H1 (cell line): Measurements from ENCODE around the gene FOXO6. TPM values are rescaled to one million over a fixed set of nuclear protein-coding genes. Genes with fewer than 3 reads are reported as not detected.

Experiments
- CTCF ChIA-PET: fragments of 300-600 bp; sonication (Branson Sonifier 250); formaldehyde crosslinking; loops from one replicate; lab custom pipeline; 2021; ENCODE audit not compliant: partially characterized antibody; lab: Charles Lee
- POLR2A ChIA-PET: fragments of 300-600 bp; sonication (Branson Sonifier 250); formaldehyde crosslinking; loops from one replicate; lab custom pipeline; 2021; ENCODE audit warnings: inconsistent platforms; ENCODE audit not compliant: partially characterized antibody; lab: Charles Lee
- DNase-seq, 2 experiments: peaks; one replicate each; pipeline versions ENCODE4 v3.0.0 to v3.0.0-alpha.2; 2010 to 2022; ENCODE audit warnings: low spot score in 2 of 2, low read depth in 1 of 2, mixed read lengths in 1 of 2
- FAIRE-seq: peaks from 2 replicates; lab custom pipeline; 2011; peaks lifted over from hg19 to GRCh38; lab: Jason Lieb, UNC
- H2AFZ ChIP-seq: 2 replicates; pipeline ENCODE4 v1.8.1; 2012; ENCODE audit warnings: low read length, inconsistent platforms
- H2AK5ac ChIP-seq: 2 replicates; pipeline ENCODE4 v1.6.1; 2013; ENCODE audit warnings: low read depth, low read length
- H2BK120ac ChIP-seq: replicated peaks from 2 replicates; pipeline ENCODE3; 2013; ENCODE audit warnings: low read depth, low read length, inconsistent platforms
- H2BK12ac ChIP-seq: 2 replicates; pipeline ENCODE4 v1.6.1; 2013; ENCODE audit warnings: low read depth, low read length
- H2BK15ac ChIP-seq: 2 replicates; pipeline ENCODE4 v1.6.1; 2013; ENCODE audit warnings: low read length
- H2BK20ac ChIP-seq: 2 replicates; pipeline ENCODE4 v1.6.1; 2013; ENCODE audit warnings: low read length
- H2BK5ac ChIP-seq: 2 replicates; pipeline ENCODE4 v1.6.1; 2013; ENCODE audit warnings: low read depth, low read length
- H3K14ac ChIP-seq: 2 replicates; pipeline ENCODE4 v1.6.1; 2013; ENCODE audit warnings: inconsistent platforms; ENCODE audit not compliant: insufficient read length
- H3K18ac ChIP-seq: 2 replicates; pipeline ENCODE4 v1.6.1; 2013; ENCODE audit warnings: low read length; ENCODE audit errors: extremely low read depth
- H3K23ac ChIP-seq: 2 replicates; pipeline ENCODE4 v1.6.1; 2013; ENCODE audit warnings: inconsistent platforms; ENCODE audit not compliant: insufficient read length
- H3K23me2 ChIP-seq: 2 replicates; pipeline ENCODE4 v1.6.1; 2013; ENCODE audit warnings: low read depth, low read length
- H3K27ac ChIP-seq: 2 replicates; pipeline ENCODE4 v1.6.1; 2011; ENCODE audit warnings: low read depth, low read length, inconsistent platforms
- H3K27me3 ChIP-seq, 4 experiments: replicated peaks in 1 of 4; 1 replicate in 1 of 4; 2 replicates in 3 of 4; pipeline versions ENCODE4 v1.6.1 to v1.8.1; 2011 to 2013; ENCODE audit warnings: low read length in 3 of 4, mild to moderate bottlenecking in 3 of 4, inconsistent platforms in 2 of 4, mixed read lengths in 2 of 4, moderate library complexity in 1 of 4; ENCODE audit not compliant: control insufficient read depth in 3 of 4, insufficient read depth in 3 of 4; ENCODE audit errors: extremely low read depth in 1 of 4
- H3K36me3 ChIP-seq, 4 experiments: 2 replicates each; pipeline versions ENCODE4 v1.6.1 to v1.8.1; 2011 to 2013; ENCODE audit warnings: mild to moderate bottlenecking in 4 of 4, low read length in 3 of 4, moderate library complexity in 2 of 4, control low read depth in 1 of 4, inconsistent platforms in 1 of 4; ENCODE audit not compliant: insufficient read depth in 4 of 4, control insufficient read depth in 2 of 4
- H3K4ac ChIP-seq: replicated peaks from 2 replicates; pipeline ENCODE3; 2013; ENCODE audit warnings: low read length, low read depth, mixed read lengths, inconsistent platforms; ENCODE audit not compliant: insufficient read length
- H3K4me1 ChIP-seq, 4 experiments: replicated peaks in 1 of 4; 1 replicate in 1 of 4; 2 replicates in 3 of 4; pipeline versions ENCODE4 v1.6.1 to v1.8.1; 2011 to 2013; ENCODE audit warnings: low read length in 3 of 4, inconsistent platforms in 2 of 4, mixed read lengths in 1 of 4; ENCODE audit not compliant: insufficient read depth in 4 of 4, control insufficient read depth in 3 of 4
- H3K4me2 ChIP-seq, 2 experiments: 2 replicates each; pipeline versions ENCODE4 v1.6.1 to v1.8.1; 2011 to 2013; ENCODE audit warnings: low read depth in 2 of 2, low read length in 2 of 2, control low read depth in 1 of 2, inconsistent platforms in 1 of 2, mild to moderate bottlenecking in 1 of 2; ENCODE audit not compliant: insufficient read depth in 1 of 2
- H3K4me3 ChIP-seq, 4 experiments: fragments of 200-600, 300-600 bp in 1 of 4; sonication (generic), shearing (Covaris generic), sonication (Bioruptor Twin) in 1 of 4; 2 replicates each; pipeline versions ENCODE4 v1.5.1 to v1.8.1; 2011 to 2016; ENCODE audit warnings: low read length in 4 of 4, low read depth in 3 of 4, control low read depth in 2 of 4, inconsistent platforms in 2 of 4, mild to moderate bottlenecking in 2 of 4, mixed read lengths in 1 of 4, moderate library complexity in 1 of 4; ENCODE audit not compliant: insufficient read depth in 2 of 4; ENCODE audit errors: extremely low read depth in 1 of 4
- H3K56ac ChIP-seq: replicated peaks from 2 replicates; pipeline ENCODE3; 2013; ENCODE audit warnings: low read depth, mild to moderate bottlenecking, mixed read lengths, low read length, inconsistent platforms; ENCODE audit not compliant: insufficient read length
- H3K79me1 ChIP-seq: 2 replicates; pipeline ENCODE4 v1.6.1; 2013; ENCODE audit warnings: low read depth, low read length, control low read depth
- H3K79me2 ChIP-seq, 2 experiments: 2 replicates each; pipeline versions ENCODE4 v1.6.1 to v1.8.1; 2012 to 2013; ENCODE audit warnings: low read length in 2 of 2, mild to moderate bottlenecking in 2 of 2, inconsistent platforms in 1 of 2; ENCODE audit not compliant: insufficient read depth in 2 of 2, control insufficient read depth in 1 of 2
- H3K9ac ChIP-seq, 4 experiments: replicated peaks in 1 of 4; 1 replicate in 1 of 4; 2 replicates in 3 of 4; pipeline versions ENCODE4 v1.6.1 to v1.8.1; 2011 to 2013; ENCODE audit warnings: low read depth in 3 of 4, low read length in 3 of 4, control low read depth in 2 of 4, mild to moderate bottlenecking in 2 of 4, moderate library complexity in 2 of 4, inconsistent platforms in 1 of 4; ENCODE audit errors: extremely low read depth in 1 of 4
- H3K9me3 ChIP-seq, 2 experiments: 2 replicates each; pipeline versions ENCODE4 v1.6.1 to v1.8.1; 2012 to 2013; ENCODE audit warnings: mild to moderate bottlenecking in 2 of 2, moderate library complexity in 2 of 2, control low read depth in 1 of 2, inconsistent platforms in 1 of 2, low read depth in 1 of 2, low read length in 1 of 2, mixed read lengths in 1 of 2; ENCODE audit not compliant: insufficient read depth in 2 of 2
- H4K20me1 ChIP-seq, 2 experiments: replicated peaks in 1 of 2; 2 replicates each; pipeline versions ENCODE3 to v1.8.1; 2011 to 2013; ENCODE audit warnings: inconsistent platforms in 2 of 2, low read length in 2 of 2, mild to moderate bottlenecking in 1 of 2; ENCODE audit not compliant: insufficient read depth in 2 of 2, control insufficient read depth in 1 of 2
- H4K5ac ChIP-seq: 2 replicates; pipeline ENCODE4 v1.6.1; 2013; ENCODE audit warnings: low read length, low read depth, mixed read lengths, inconsistent platforms; ENCODE audit not compliant: insufficient read length
- H4K8ac ChIP-seq: 2 replicates; pipeline ENCODE4 v1.8.0; 2013; ENCODE audit warnings: mild to moderate bottlenecking, moderate library complexity, low read length, inconsistent platforms; ENCODE audit not compliant: insufficient read depth; ENCODE audit errors: extremely low read depth
- H4K91ac ChIP-seq: replicated peaks from 2 replicates; pipeline ENCODE3; 2013; ENCODE audit warnings: low read length, mixed read lengths, inconsistent platforms; ENCODE audit not compliant: insufficient read length
- EGR1 ChIP-seq: IDR thresholded peaks from 2 replicates; pipeline ENCODE4 v1.6.1; 2011; ENCODE audit warnings: low read depth, low read length, borderline replicate concordance
- EP300 ChIP-seq, 2 experiments: IDR thresholded peaks; 1 replicate in 1 of 2; 2 replicates in 1 of 2; pipeline ENCODE4 v1.6.1; 2011 to 2012; ENCODE audit warnings: low read depth in 2 of 2, low read length in 2 of 2, mild to moderate bottlenecking in 2 of 2, borderline replicate concordance in 1 of 2, inconsistent platforms in 1 of 2, moderate library complexity in 1 of 2
- GABPA ChIP-seq: IDR thresholded peaks from 2 replicates; pipeline ENCODE4 v1.6.1; 2011; ENCODE audit warnings: mild to moderate bottlenecking, low read length, moderate library complexity, borderline replicate concordance; ENCODE audit not compliant: insufficient read depth
- HDAC2 ChIP-seq, 2 experiments: fragments of 300-600 bp in 1 of 2; sonication (generic) in 1 of 2; IDR thresholded peaks; 2 replicates each; pipeline ENCODE4 v1.6.1; 2011 to 2012; ENCODE audit warnings: low read depth in 2 of 2, low read length in 2 of 2, mild to moderate bottlenecking in 2 of 2, moderate library complexity in 2 of 2, borderline replicate concordance in 1 of 2, inconsistent platforms in 1 of 2
- JUN ChIP-seq: IDR thresholded peaks from 2 replicates; pipeline ENCODE4 v1.6.1; 2011; ENCODE audit warnings: low read depth, mild to moderate bottlenecking, improper control_type of control experiment, low read length
- RAD21 ChIP-seq, 2 experiments: IDR thresholded peaks in 1 of 2; conservative IDR thresholded peaks in 1 of 2; 2 replicates each; pipeline ENCODE4 v1.6.1; 2011; ENCODE audit warnings: low read depth in 2 of 2, low read length in 2 of 2, improper control_type of control experiment in 1 of 2, inconsistent platforms in 1 of 2, mild to moderate bottlenecking in 1 of 2, moderate library complexity in 1 of 2
- SIRT6 ChIP-seq: IDR thresholded peaks from one replicate; pipeline ENCODE4 v1.7.1; 2012; ENCODE audit warnings: low read length, inconsistent platforms
- WGBS, 2 experiments: shearing (Covaris generic) in 1 of 2; methylation state at CpG; one replicate each; pipeline versions ENCODE4 v1.1.6 to v1.1.7; 2013 to 2015; ENCODE audit warnings: low lambda C conversion rate in 2 of 2, mixed read lengths in 2 of 2, inconsistent platforms in 1 of 2, low coverage in 1 of 2, missing lambda C conversion rate in 1 of 2; ENCODE audit not compliant: insufficient replicate concordance in 2 of 2, insufficient coverage in 1 of 2, insufficient read length in 1 of 2; ENCODE audit errors: extremely low coverage in 1 of 2, missing lambda C conversion rate in 1 of 2; 5-methylcytosine and 5-hydroxymethylcytosine counted together
- polyA plus RNA-seq, 7 experiments: library from polyadenylated mRNA; depleted of rRNA in 3 of 7; stranded (reverse) in 5 of 7; unstranded in 2 of 7; fragments of >200 nt in 5 of 7; fragments of 200-250 nt in 2 of 7; gene quantifications; 1 replicate in 5 of 7; 2 replicates in 1 of 7; 4 replicates in 1 of 7; pipeline versions ENCODE4 v1.2.1 to v1.2.3, GENCODE V29; 2011 to 2013; ENCODE audit warnings: missing spikeins in 2 of 7, mixed read lengths in 2 of 7
- total RNA-seq: library from RNA; stranded (reverse); fragmentation: NEBNext Ultra II Directional; extraction: Animal tissue kit (Norgen Biotek cat#: 25700); gene quantifications from 2 replicates; pipeline ENCODE4 v1.2.1, GENCODE V29; 2021

The FOXO6 gene
- total and polyA plus RNA-seq, 2 of the 8 experiments (the other 6 are each of a cell fraction or from before 2014, with no cell fraction given): 0.59 to 3.0 TPM

DNA sequence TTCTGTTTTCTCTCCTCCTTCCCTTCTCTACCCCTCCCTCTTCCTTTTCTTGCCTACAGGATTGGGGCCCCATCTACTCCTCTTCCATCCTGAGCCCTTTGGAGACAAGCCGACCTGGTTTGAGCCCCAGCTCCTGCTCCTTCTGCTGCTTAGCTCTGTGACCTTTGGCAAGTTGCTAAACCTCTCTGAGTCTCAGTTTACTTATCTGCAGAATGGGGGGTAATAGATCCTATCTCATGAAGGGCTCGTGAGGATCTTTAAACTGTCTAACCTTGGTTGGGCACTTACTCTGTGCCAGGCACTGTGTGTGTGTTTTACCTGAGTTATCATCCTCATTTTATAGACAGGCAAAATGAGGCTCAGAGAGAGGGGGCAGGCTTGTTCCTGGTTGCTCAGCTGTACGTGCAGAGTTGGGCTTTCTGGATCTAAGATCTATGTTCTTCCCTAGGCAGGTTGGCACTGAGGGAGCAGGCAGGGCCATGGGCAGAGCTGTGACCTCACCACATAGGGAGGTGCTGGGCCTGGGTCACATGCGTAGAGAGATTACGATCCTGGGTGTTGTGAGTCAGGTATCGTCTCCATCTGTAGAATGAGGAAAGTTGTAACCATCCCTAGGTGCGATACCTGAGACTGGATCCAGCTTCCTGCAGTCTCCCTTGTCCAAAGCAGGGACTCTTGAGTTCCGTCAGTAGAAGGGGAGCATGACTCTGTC lies 58.5 kb downstream of the FOXO6 start:
- H2AK5ac ChIP-seq: no peak overlapping the region
- POLR2A ChIA-PET: interaction anchor here (1.6 kb wide), 1 partner anchor 87 kb away, joined by 3 read pairs; no protein-coding TSS in a partner anchor
- H4K91ac ChIP-seq: no peak overlapping the region
- H2BK20ac ChIP-seq: no peak overlapping the region
- H3K4me1 ChIP-seq: peaks cover 0 to 7% (median under 1%) of the 10 kb centered on the region in 4 experiments; a peak in 3 of 7 replicates
- CTCF ChIA-PET: interaction anchor here (0.6 to 16.3 kb wide), 13 partner anchors 12 to 784 kb away, joined by 3 to 336 read pairs (median 26); partner anchors contain the start of gene FOXO6
- WGBS, 2 experiments: 87% methylated on average over 8 of the region's 8 CpGs; no CpG with 5 or more reads in 1 of the 2 experiments
- H2BK120ac ChIP-seq: no peak overlapping the region
- H3K36me3 ChIP-seq: no peaks in the 10 kb centered on the region; a peak in 1 of 8 replicates
- no peaks in the 10 kb centered on the region for H3K9me3 ChIP-seq
- H4K20me1 ChIP-seq: peaks cover 0 to 7% of the 10 kb centered on the region in 2 experiments
- no peak overlapping the region for H4K5ac ChIP-seq
- H3K4me3 ChIP-seq: no peak overlapping the region
- peaks cover 0 to 2% of the 10 kb centered on the region in 2 experiments; a peak in 1 of 4 replicates for H3K79me2 ChIP-seq
- H3K4me2 ChIP-seq: no peak overlapping the region
- H3K79me1 ChIP-seq: no peaks in the 10 kb centered on the region; the same call in 1 of the 2 replicates
- H3K23me2 ChIP-seq: peaks cover 7% of the 10 kb centered on the region; the same call in 1 of the 2 replicates
- H2BK12ac ChIP-seq: no peak overlapping the region
- no peak overlapping the region for H4K8ac ChIP-seq
- H3K27me3 ChIP-seq: no peaks in the 10 kb centered on the region
- TF ChIP-seq EGR1 (no peak), SIRT6 (no peak), HDAC2 (IDR thresholded peaks at IDR 0.05; ENCODE audit: borderline replicate concordance in 1 of 2, low read depth in 2 of 2, low read length in 2 of 2) (no peak), GABPA (no peak), EP300 (IDR thresholded peaks at IDR 0.05; ENCODE audit: borderline replicate concordance in 1 of 2, low read depth in 2 of 2, low read length in 2 of 2) (no peak), JUN (no peak), RAD21 (IDR thresholded peaks at IDR 0.05 in 1 of 2, conservative IDR thresholded peaks at IDR 0.05 in 1 of 2; ENCODE audit: low read depth in 2 of 2, low read length in 2 of 2) (no peak)
- TF ChIP-seq, all 59 proteins: peak for 0
- Histone ChIP-seq H3K14ac (no peak overlapping the region), H3K27ac (no peak overlapping the region), H2AFZ (no peak overlapping the region), H2BK15ac (no peak overlapping the region; the same call in 1 of the 2 replicates), H3K18ac (no peak overlapping the region), H2BK5ac (no peak overlapping the region), H3K9ac (no peak overlapping the region), H3K23ac (no peak overlapping the region), H3K56ac (no peak overlapping the region), H3K4ac (no peak overlapping the region)
- FAIRE-seq (no peak), DNase-seq (no peak)
